ENCODE measurements around the gene DUOX1.

- TF ChIP-seq, protein P1, sequence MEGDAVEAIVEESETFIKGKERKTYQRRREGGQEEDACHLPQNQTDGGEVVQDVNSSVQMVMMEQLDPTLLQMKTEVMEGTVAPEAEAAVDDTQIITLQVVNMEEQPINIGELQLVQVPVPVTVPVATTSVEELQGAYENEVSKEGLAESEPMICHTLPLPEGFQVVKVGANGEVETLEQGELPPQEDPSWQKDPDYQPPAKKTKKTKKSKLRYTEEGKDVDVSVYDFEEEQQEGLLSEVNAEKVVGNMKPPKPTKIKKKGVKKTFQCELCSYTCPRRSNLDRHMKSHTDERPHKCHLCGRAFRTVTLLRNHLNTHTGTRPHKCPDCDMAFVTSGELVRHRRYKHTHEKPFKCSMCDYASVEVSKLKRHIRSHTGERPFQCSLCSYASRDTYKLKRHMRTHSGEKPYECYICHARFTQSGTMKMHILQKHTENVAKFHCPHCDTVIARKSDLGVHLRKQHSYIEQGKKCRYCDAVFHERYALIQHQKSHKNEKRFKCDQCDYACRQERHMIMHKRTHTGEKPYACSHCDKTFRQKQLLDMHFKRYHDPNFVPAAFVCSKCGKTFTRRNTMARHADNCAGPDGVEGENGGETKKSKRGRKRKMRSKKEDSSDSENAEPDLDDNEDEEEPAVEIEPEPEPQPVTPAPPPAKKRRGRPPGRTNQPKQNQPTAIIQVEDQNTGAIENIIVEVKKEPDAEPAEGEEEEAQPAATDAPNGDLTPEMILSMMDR (IDR thresholded peaks at IDR 0.05; ENCODE audit: borderline replicate concordance, extremely low read depth, low read length, poor library complexity, severe bottlenecking) = no peak
- no peak for TF ChIP-seq EZH2 (IDR thresholded peaks at IDR 0.05; ENCODE audit: borderline replicate concordance, low read depth, low read length, severe bottlenecking)
Observed at GRCh38 chr15:45197512-45197911, 67.7 kb downstream of the DUOX1 start.
